NOMO-1 treated with dmso at 0.1 percent for 144 hours (cell line): Measurements from ENCODE around the gene PARD6A.

Experiments
- DNase-seq: peaks from one replicate; lab custom pipeline; 2025; ENCODE audit not compliant: unreplicated experiment; lab: John Stamatoyannopoulos, UW

The PARD6A gene

DNA sequence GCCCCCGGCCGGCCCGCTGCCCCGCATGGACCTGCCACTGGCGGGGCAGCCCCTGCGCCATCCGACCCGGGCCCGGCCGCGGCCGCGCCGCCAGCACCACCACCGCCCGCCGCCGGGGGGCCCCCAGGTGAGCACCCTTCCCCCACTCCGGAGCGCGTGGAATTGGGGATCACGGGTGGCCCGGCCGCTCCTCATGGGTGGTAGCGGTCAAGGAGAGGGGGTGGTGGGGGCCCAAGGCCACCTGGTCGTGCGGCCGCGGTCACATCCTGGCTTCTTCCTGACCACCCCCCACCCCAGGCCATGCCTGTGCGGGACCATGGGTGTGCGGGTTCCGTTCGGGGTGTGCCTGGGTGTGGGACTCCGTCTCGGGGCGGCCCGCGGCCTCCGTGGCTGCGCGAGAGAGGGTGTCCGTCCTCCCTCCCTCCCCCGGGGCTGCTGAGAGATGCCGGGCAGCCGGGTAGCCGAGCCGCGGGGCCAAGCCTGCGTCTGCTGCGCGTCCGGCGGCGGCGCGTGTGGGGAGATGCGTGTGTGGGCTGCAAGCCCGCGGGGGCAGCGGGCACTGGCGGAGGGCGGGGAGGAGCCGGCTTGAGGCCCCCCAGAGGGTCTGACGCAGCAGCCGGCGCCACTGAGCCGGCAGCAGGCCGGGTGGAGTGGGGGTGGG, 7.5 kb upstream of the PARD6A start:
- no peak for DNase-seq

DNA sequence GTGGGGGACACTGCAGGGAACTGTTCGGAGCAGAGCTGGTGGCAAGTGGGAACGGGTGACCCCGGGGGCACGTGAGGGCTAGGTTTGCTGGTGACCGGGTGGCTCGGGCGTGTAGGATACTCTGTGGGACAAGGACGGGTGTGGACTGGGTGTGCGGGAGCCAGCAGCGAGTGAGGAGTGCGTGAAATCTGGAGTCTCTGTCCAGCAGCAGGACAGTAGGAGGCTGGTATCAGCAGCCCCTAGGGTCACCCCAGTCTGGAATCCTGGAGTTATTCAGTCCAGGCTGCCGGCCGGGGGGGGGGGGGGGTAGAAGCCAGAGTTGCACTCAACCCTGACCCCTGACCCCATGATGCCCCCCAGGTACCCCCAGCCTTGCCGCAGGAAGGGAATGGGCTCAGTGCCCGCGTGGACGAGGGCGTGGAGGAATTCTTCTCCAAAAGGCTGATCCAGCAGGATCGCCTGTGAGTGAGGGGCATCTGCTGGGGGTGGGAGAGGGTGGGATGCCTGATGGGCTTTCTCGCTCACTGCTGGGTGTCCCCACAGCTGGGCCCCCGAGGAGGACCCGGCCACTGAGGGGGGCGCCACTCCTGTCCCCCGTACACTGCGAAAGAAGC, 6.9 kb upstream of the PARD6A start:
- DNase-seq = no peak

GRCh38 chr16:67654403-67654911, 6.3 kb upstream of the PARD6A start:
- no peak for DNase-seq

DNA sequence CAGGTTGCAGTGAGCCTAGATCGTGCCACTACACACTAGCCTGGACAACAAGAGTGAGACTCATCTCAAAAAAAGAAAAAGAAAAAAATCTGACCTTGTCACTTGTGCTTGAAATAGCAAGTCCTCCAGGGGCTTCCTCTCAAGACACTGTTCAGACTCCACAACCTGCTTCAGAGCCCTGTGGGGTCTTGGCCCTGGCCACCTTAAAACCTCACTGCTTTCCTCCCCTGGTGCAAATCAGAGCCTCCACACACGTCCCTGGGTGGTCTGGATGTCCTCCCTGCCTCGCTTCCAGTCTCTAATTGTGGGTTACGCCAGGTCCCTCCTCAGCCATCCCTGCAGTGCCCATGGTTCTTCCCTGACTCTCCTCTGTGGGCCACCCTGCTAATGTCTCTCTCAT, 5.4 kb upstream of the PARD6A start:
- DNase-seq = no peak

DNA sequence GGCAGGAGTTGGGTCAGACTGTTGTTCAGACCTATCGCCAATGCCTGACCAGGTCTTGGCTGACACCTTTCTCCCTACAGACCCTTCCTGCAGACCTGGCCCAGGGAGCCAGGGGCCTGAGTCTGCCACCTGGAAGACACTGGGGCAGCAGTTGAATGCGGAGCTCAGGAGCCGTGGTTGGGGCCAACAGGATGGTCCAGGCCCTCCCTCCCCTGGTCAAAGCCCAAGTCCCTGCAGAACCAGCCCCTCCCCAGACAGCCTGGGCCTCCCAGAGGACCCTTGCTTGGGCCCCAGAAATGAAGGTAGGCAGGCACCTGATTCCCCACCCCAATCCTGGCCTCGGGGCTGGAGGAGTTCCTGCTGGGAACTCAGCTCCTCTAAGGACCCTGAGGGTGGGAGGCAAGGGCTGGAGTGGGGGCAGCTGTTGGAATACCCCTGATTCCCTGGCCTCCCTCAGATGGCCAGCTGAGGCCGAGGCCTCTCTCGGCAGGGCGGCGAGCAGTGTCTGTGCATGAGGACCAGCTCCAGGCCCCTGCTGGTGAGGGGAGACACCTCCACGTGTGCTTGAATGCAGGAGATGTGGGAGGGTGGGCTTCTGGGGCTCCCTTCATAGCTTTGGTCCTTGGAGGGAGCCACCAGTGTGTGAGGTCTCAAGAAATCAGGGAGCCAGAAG, 4.3 kb upstream of the PARD6A start:
- no peak for DNase-seq

GRCh38 chr16:67657017-67657608, 3.6 kb upstream of the PARD6A start:
- no peak for DNase-seq

DNA sequence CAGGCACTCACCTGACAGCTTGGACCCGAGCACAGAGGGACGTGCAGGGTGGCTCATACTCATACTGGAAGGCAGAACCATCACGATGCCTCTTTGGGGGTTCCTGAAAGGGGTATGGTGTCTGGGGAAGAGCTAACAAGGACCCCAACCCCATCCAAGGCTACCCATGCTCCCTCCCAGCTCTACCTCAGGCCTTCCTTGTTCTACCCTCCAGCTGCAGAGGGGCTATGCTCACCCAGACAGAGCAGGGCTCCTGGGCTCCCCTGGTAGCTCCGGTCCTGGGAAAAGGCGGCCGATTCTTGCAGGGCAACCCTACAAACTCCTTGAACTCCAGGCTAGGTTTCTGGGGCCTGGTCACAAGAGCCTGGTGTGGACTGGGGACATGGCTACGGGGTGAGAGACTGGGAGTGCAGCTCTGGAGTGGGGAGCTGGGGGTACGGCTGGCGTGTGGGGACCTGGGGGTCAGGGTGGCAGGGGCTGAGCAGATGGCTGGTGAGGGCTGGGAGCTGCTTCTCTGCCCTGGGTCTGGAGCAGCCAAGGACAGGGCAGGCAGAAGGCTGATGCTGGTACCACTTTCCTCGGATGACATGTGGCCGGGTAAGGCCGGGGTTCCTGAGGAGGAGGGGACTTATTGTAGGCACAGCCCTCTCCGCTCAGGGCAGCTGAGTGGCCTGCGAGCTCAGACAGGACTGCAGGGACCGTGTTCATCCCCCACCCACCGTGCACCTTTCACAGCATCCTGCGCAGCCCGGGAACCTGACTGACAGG, 2.8 kb upstream of the PARD6A start:
- no peak for DNase-seq

GRCh38 chr16:67658849-67659674, 1.7 kb upstream of the PARD6A start:
- no peak for DNase-seq

GRCh38 chr16:67659675-67660563, 841 bp upstream of the PARD6A start, which contains the start of gene ACD:
TSS of gene ACD (minus strand) at chr16:67660260. CDS start at chr16:67660220, 40 bp downstream.
- peak; percentile 78 for DNase-seq

DNA sequence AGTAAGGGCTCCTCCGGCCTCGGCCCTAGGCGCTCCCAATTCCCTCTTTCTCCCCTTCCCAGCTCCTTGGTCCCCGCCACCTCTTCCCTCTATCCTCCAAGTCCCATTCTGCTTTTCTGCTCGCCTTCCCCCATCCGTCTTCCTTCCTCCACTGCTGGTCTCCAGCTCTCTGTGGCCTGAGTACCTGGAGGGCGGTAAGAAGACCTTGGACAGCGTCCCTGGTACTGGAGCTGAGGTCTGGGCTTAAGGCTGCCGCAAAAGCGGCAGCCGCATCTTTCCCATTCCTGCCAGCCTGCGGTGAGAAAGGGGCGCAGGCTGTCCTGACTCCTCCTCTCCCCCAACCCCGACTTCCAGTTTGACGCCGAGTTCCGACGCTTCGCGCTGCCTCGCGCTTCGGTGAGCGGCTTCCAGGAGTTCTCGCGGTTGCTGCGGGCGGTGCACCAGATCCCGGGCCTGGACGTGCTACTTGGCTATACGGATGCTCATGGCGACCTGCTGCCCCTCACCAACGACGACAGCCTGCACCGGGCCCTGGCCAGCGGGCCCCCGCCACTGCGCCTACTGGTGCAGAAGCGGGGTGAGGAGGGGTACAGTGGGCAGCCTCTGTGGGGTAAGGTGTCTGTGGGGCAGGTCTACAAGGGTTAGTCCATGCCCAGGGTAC, 471 bp downstream of the PARD6A start:
- DNase-seq = no peak

DNA sequence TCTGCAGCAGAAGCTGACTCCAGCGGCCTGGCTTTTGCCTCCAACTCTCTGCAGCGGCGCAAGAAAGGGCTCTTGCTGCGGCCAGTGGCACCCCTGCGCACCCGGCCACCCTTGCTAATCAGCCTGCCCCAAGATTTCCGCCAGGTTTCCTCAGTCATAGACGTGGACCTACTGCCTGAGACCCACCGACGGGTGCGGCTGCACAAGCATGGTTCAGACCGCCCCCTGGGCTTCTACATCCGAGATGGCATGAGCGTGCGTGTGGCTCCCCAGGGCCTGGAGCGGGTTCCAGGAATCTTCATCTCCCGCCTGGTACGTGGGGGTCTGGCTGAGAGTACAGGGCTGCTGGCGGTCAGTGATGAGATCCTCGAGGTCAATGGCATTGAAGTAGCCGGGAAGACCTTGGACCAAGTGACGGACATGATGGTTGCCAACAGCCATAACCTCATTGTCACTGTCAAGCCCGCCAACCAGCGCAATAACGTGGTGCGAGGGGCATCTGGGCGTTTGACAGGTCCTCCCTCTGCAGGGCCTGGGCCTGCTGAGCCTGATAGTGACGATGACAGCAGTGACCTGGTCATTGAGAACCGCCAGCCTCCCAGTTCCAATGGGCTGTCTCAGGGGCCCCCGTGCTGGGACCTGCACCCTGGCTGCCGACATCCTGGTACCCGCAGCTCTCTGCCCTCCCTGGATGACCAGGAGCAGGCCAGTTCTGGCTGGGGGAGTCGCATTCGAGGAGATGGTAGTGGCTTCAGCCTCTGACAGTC, 1.3 kb downstream of the PARD6A start:
- no peak for DNase-seq

GRCh38 chr16:67662653-67663010, 1.9 kb downstream of the PARD6A start:
- no peak for DNase-seq

DNA sequence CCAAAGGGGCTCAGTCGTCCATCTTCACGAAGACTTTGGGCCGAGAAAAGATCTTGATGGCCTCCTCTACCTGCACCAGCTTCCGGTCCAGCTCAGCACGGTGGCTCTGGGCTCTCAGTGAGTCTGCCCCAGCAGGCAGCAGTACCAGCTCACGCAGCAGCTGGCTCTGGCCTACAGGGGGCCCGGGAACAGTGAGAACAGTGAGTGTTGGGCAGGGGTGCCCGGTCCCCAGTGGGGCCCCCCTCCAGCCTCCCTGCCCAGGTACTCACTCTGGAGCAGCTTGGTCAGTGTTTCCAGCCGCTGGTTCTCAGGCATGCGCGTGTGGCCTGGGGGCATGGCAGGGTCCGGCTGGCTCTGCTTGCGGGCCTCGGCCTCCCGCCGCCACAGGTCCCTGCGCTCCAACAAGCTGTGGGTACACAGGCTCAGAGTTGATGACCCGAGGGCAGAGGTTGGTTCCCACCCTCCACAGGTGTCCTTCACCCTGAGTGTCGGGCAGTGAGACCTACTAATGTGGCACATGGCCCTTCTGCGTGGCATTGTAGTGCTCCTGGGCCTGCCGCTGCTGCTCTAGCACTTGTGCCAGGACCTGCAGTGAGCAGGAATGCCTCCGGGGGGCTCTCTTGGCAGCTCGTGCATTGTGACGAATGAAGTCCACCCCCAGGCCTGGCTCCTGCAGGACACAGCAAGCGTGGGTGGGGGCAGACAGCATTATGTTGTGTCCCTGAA, 2.6 kb downstream of the PARD6A start:
- DNase-seq = no peak

DNA sequence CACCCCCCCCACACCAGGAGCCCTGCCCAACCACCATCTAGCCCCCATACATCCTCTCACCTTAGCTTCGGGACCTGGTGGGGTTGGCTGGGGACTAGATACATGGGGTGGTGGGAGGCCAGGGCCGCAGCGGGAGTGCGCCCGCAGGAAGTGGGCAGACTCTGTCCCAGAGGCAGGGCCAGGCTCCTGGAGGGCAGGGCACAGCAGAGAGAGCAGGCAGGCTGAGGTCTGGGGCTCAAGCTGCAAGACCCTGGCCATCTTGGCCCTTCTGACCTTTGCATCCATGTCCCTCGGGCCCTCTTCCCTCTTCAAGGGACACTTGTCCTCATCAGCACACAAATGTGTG, 3.1 kb downstream of the PARD6A start:
- no peak for DNase-seq

GRCh38 chr16:67664258-67664657, 3.5 kb downstream of the PARD6A start:
- DNase-seq = no peak

GRCh38 chr16:67664871-67665270, 4.1 kb downstream of the PARD6A start:
- DNase-seq = no peak

GRCh38 chr16:67665598-67665997, 4.8 kb downstream of the PARD6A start:
- no peak for DNase-seq
